Measurements from ENCODE around the gene PNCK. TPM values are rescaled to one million over a fixed set of nuclear protein-coding genes. Genes with fewer than 3 reads are reported as not detected.

Gene PNCK
- total RNA-seq, 1 experiment from 2014 or later: 0.84 TPM

- no peak; the same call in 1 of the 2 replicates for ATAC-seq
- no peaks in the 10 kb centered on the region for H3K27me3 ChIP-seq (ENCODE audit: insufficient read depth, low read length)
- intact Hi-C loops (cut with micrococcal nuclease): no loop called here
These were observed 36.9 kb downstream of the PNCK start for GRCh38 chrX:153636716-153637115.

More at GRCh38 chrX:153636716-153637115, 36.9 kb downstream of the PNCK start:
- DNase-seq (ENCODE audit: low read depth, low spot score): no peak
- Histone ChIP-seq H3K4me3 (replicated peaks in 1 of 2; ENCODE audit: low read depth in 1 of 2, low read length in 2 of 2) (no peak overlapping the region), H3K27ac (ENCODE audit: low read depth, low read length) (no peak overlapping the region), H3K9me2 (ENCODE audit: insufficient read depth) (no peaks in the 10 kb centered on the region), H3K4me2 (ENCODE audit: low read length) (no peak overlapping the region), H2AFZ (ENCODE audit: low read depth, low read length, poor library complexity, severe bottlenecking) (no peak overlapping the region), H4K20me1 (ENCODE audit: insufficient read depth) (no peaks in the 10 kb centered on the region), H3K9ac (ENCODE audit: low read length) (no peak overlapping the region), H3K9me3 (ENCODE audit: control insufficient read depth in 1 of 2, insufficient read depth in 1 of 2, low read depth in 1 of 2, low read length in 2 of 2) (no peaks in the 10 kb centered on the region), H3K79me2 (ENCODE audit: insufficient read depth, low read length) (no peaks in the 10 kb centered on the region), H3K36me3 (ENCODE audit: control insufficient read depth in 1 of 2, insufficient read depth in 2 of 2, low read length in 2 of 2) (no peaks in the 10 kb centered on the region), H3K4me1 (ENCODE audit: control insufficient read depth in 1 of 2, insufficient read depth in 2 of 2, low read length in 2 of 2) (no peaks in the 10 kb centered on the region)
- ChIA-PET CTCF (no interaction called here), RAD21 (ENCODE audit: low non-redundant PET in 1 of 2, low total read pairs in 2 of 2, uncharacterized antibody in 2 of 2, unreplicated experiment in 2 of 2) (no interaction called here), POLR2A (no interaction called here)
- no TSS peak for BruUV-seq (replicated peaks)
- TF ChIP-seq JUND (IDR thresholded peaks at IDR 0.05) (no peak), SIN3A (IDR thresholded peaks at IDR 0.05; ENCODE audit: low read depth) (no peak), EZH2phosphoT487 (IDR thresholded peaks at IDR 0.05; ENCODE audit: borderline replicate concordance) (no peak), MAX (IDR thresholded peaks at IDR 0.05) (no peak), ZFX (IDR thresholded peaks at IDR 0.05) (no peak), ATF3 (IDR thresholded peaks at IDR 0.05) (no peak), ZNF274 (IDR thresholded peaks at IDR 0.05; ENCODE audit: low read depth, low read length) (no peak), ELF1 (IDR thresholded peaks at IDR 0.05; ENCODE audit: borderline replicate concordance, low read depth) (no peak), YY1 (IDR thresholded peaks at IDR 0.05; ENCODE audit: extremely low read depth, insufficient replicate concordance, low read depth, low read length) (no peak), TCF7L2 (IDR thresholded peaks at IDR 0.05; ENCODE audit: borderline replicate concordance, extremely low read depth, insufficient read depth, insufficient read length) (no peak), EGR1 (IDR thresholded peaks at IDR 0.05; ENCODE audit: low read depth) (no peak), SRF (IDR thresholded peaks at IDR 0.05; ENCODE audit: low read depth) (no peak), REST (IDR thresholded peaks at IDR 0.05; ENCODE audit: low read depth) (no peak), SP1 (IDR thresholded peaks at IDR 0.05; ENCODE audit: low read depth) (no peak), RAD21 (IDR thresholded peaks at IDR 0.05; ENCODE audit: low read depth) (no peak), EZH2 (IDR thresholded peaks at IDR 0.05) (no peak)
